Stomach (tissue), 9 donors: Measurements from ENCODE around the gene LAD1. TPM values are rescaled to one million over a fixed set of nuclear protein-coding genes. Genes with fewer than 3 reads are reported as not detected.

ENCODE experiments used
- DNase-seq, 2 donors: peaks; one replicate each; pipeline versions ENCODE4 v3.0.0 to v3.0.0-alpha.2; 2013 to 2019
- H3K27ac ChIP-seq, 5 donors: fragments of 200-600 bp in 4 of 5; sonication (generic) in 4 of 5; one replicate each; pipeline ENCODE4 v1.5.1; 2013 to 2019; ENCODE audit warnings: mild to moderate bottlenecking in 1 of 5, moderate library complexity in 1 of 5
- H3K27me3 ChIP-seq, 3 donors: fragments of 200-600 bp; sonication (generic); one replicate each; pipeline ENCODE4 v1.5.1; 2017 to 2019; ENCODE audit warnings: mixed run types in 1 of 3
- H3K36me3 ChIP-seq, 4 donors: fragments of 200-600 bp; sonication (generic); 1 replicate in 3 of 4; 2 replicates in 1 of 4; pipeline ENCODE4 v1.5.1; 2016 to 2019
- H3K4me1 ChIP-seq, 4 donors: fragments of 200-600 bp; sonication (generic); one replicate each; pipeline ENCODE4 v1.5.1; 2016 to 2019
- H3K4me3 ChIP-seq, 4 donors: fragments of 200-600 bp; sonication (generic) in 3 of 4; one replicate each; pipeline ENCODE4 v1.5.1; 2016 to 2019; ENCODE audit warnings: mild to moderate bottlenecking in 1 of 4
- H3K9me3 ChIP-seq, 4 donors: fragments of 200-600 bp; sonication (generic); one replicate each; pipeline ENCODE4 v1.5.1; 2016 to 2019
- EP300 ChIP-seq: sonication (generic); formaldehyde crosslinking; IDR thresholded peaks from one replicate; pipeline ENCODE4 v1.6.1; 2017; ENCODE audit warnings: antibody characterized with exemption
- POLR2A ChIP-seq, 4 donors: fragments of 450-650 bp; IDR thresholded peaks; one replicate each; pipeline ENCODE4 v1.6.1; 2016; ENCODE audit warnings: antibody characterized with exemption in 4 of 4, control low read depth in 2 of 4, mild to moderate bottlenecking in 1 of 4, moderate library complexity in 1 of 4
- POLR2AphosphoS5 ChIP-seq, 3 donors: sonication (generic); formaldehyde crosslinking; IDR thresholded peaks; one replicate each; pipeline ENCODE4 v1.6.1; 2016; ENCODE audit warnings: antibody characterized with exemption in 3 of 3
- WGBS, 5 donors: extraction: QIAGEN DNeasy Blood & Tissue Kit in 3 of 5; methylation state at CpG; one replicate each; pipeline versions ENCODE4 v1.1.5 to v1.1.7; 2013 to 2018; 5-methylcytosine and 5-hydroxymethylcytosine counted together
- intact Hi-C: fragments of 100-400 bp; cut with DNase I; formaldehyde crosslinking; loops from one replicate; pipeline ENCODE4 v1.15.1; 2023; ENCODE audit warnings: low total_unique reads
- polyA plus RNA-seq, 3 donors: library from polyadenylated mRNA; stranded (reverse); fragments of 200-250 nt; gene quantifications; one replicate each; pipeline ENCODE4 v1.2.3, GENCODE V29; 2013
- total RNA-seq, 5 donors: library from RNA; depleted of rRNA; stranded (reverse); fragments of >200 nt; gene quantifications; one replicate each; pipeline versions ENCODE4 v1.1.0 to v1.2.3, GENCODE V29; 2014 to 2016
- TF ChIP-seq, protein P1 (sequence below), 7 experiments: fragments of 450-650 bp in 4 of 7; fragments of 200-600 bp in 3 of 7; sonication (generic) in 3 of 7; IDR thresholded peaks; one replicate each; pipeline ENCODE4 v1.5.1; 2016 to 2019; ENCODE audit warnings: antibody characterized with exemption in 7 of 7, control low read depth in 2 of 7, mild to moderate bottlenecking in 1 of 7
- donor health status: healthy with polysubstance abuse.
- donor health status: Bipolar disorder and iron deficiency.
- donor health status: healthy.

Gene LAD1
- total and polyA plus RNA-seq, 8 donors, result 23.7 to 151 (median 50.9) TPM

DNA sequence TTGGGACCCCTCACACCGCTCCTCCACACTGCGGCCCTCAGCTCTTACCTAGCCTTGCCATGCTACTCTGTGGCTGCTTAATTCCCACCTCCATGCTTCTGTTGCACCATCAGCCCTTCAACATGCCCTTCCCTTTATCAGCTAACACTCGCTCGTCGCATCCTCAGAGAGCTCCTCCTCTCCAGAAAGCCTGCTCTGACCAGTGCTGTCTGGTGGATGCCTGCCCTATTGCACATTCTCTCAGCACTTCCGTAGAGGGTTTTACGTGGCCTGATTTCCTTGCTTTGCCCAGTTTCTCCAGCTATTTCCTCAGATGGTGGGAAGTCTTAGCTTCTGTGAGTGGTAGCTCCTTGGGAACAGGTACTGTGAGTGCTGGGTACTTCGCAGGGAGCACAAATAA lies 10.3 kb upstream of the LAD1 start:
- no peak overlapping the region for H3K4me3 ChIP-seq
- TF ChIP-seq, protein P1, sequence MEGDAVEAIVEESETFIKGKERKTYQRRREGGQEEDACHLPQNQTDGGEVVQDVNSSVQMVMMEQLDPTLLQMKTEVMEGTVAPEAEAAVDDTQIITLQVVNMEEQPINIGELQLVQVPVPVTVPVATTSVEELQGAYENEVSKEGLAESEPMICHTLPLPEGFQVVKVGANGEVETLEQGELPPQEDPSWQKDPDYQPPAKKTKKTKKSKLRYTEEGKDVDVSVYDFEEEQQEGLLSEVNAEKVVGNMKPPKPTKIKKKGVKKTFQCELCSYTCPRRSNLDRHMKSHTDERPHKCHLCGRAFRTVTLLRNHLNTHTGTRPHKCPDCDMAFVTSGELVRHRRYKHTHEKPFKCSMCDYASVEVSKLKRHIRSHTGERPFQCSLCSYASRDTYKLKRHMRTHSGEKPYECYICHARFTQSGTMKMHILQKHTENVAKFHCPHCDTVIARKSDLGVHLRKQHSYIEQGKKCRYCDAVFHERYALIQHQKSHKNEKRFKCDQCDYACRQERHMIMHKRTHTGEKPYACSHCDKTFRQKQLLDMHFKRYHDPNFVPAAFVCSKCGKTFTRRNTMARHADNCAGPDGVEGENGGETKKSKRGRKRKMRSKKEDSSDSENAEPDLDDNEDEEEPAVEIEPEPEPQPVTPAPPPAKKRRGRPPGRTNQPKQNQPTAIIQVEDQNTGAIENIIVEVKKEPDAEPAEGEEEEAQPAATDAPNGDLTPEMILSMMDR (IDR thresholded peaks at IDR 0.05), result no peak
- TF ChIP-seq POLR2A (IDR thresholded peaks at IDR 0.05) (no peak), EP300 (no peak), POLR2AphosphoS5 (IDR thresholded peaks at IDR 0.05) (no peak)
- H3K36me3 ChIP-seq, result no peaks in the 10 kb centered on the region
- 77 to 91% (median 83%) methylated on average over 8 of the region's 8 CpGs for WGBS, 5 donors
- DNase-seq, result no peak
- peaks cover 0 to 10% (median 0%) of the 10 kb centered on the region in 3 donors for H3K27me3 ChIP-seq
- peaks cover 6 to 16% (median 10%) of the 10 kb centered on the region in 4 donors for H3K4me1 ChIP-seq
- H3K9me3 ChIP-seq, result no peaks in the 10 kb centered on the region
- no peak overlapping the region for H3K27ac ChIP-seq
- intact Hi-C loops, result no loop called here

DNA sequence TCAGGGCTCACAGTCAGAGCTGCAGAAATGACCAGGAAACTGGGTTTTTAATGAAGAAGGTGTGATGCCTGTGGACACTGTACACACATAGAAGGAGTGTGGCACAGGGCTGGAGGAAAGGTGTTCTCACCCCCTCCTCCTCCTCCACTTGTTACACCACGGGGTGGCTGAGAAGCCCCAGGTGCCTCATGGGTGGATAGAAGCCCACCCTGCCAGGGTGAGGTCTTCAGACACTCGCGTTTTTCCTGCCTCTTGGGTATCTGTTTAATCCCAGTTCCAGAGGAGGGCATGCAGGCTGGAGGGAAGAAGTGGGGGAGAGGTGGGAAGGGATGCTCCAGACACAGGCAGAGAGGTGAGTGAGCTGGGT lies 9.7 kb upstream of the LAD1 start:
- no peak overlapping the region for H3K27ac ChIP-seq
- H3K27me3 ChIP-seq, result peaks cover 0 to 10% (median 0%) of the 10 kb centered on the region in 3 donors
- no peaks in the 10 kb centered on the region for H3K9me3 ChIP-seq
- H3K36me3 ChIP-seq, result no peaks in the 10 kb centered on the region
- intact Hi-C loops, result no loop called here
- H3K4me3 ChIP-seq, result no peak overlapping the region
- no peak for DNase-seq
- 67 to 91% (median 78%) methylated on average over 3 of the region's 3 CpGs for WGBS, 5 donors
- peaks cover 6 to 18% (median 10%) of the 10 kb centered on the region in 4 donors for H3K4me1 ChIP-seq
- TF ChIP-seq EP300, result no peak
- TF ChIP-seq, protein P1 (IDR thresholded peaks at IDR 0.05), result no peak
- no peak for TF ChIP-seq POLR2AphosphoS5 (IDR thresholded peaks at IDR 0.05)
- TF ChIP-seq POLR2A (IDR thresholded peaks at IDR 0.05), result no peak

GRCh38 chr1:201408176-201408833 lies 9.2 kb upstream of the LAD1 start:
- H3K36me3 ChIP-seq, result no peaks in the 10 kb centered on the region
- peaks cover 0 to 10% (median 0%) of the 10 kb centered on the region in 3 donors for H3K27me3 ChIP-seq
- TF ChIP-seq POLR2A (IDR thresholded peaks at IDR 0.05), result no peak
- TF ChIP-seq EP300, result no peak
- TF ChIP-seq POLR2AphosphoS5 (IDR thresholded peaks at IDR 0.05), result no peak
- TF ChIP-seq, protein P1 (IDR thresholded peaks at IDR 0.05), result peak in 6 of 7 experiments; percentile 66 to 97 (median 94)
- 26 to 37% (median 33%) methylated on average over 11 of the region's 11 CpGs for WGBS, 5 donors
- peak; percentile 92 for DNase-seq
- intact Hi-C loops, result no loop called here
- H3K9me3 ChIP-seq, result no peaks in the 10 kb centered on the region
- H3K4me1 ChIP-seq, result peaks cover 6 to 20% (median 10%) of the 10 kb centered on the region in 4 donors
- H3K4me3 ChIP-seq, result no peak overlapping the region
- H3K27ac ChIP-seq, result no peak overlapping the region

- Histone ChIP-seq H3K4me1 (peaks cover 6 to 20% (median 10%) of the 10 kb centered on the region in 4 donors), H3K27me3 (peaks cover 0 to 21% (median 0%) of the 10 kb centered on the region in 3 donors), H3K27ac (peak overlapping the region in 1 of 5 donors; percentile 37), H3K4me3 (no peak overlapping the region), H3K9me3 (no peaks in the 10 kb centered on the region), H3K36me3 (no peaks in the 10 kb centered on the region)
- WGBS, 5 donors, result 54 to 69% (median 55%) methylated on average over 7 to 8 of the region's 8 CpGs
- TF ChIP-seq, protein P1 (IDR thresholded peaks at IDR 0.05), result no peak
- TF ChIP-seq POLR2A (IDR thresholded peaks at IDR 0.05), result no peak
- TF ChIP-seq EP300, result no peak
- no peak for TF ChIP-seq POLR2AphosphoS5 (IDR thresholded peaks at IDR 0.05)
- intact Hi-C loops, result no loop called here
- DNase-seq, result peak; percentile 33 to 68
Measured at GRCh38 chr1:201406831-201407406, 7.8 kb upstream of the LAD1 start.
